Endothelial cell of umbilical vein (primary cell): Measurements from ENCODE around the gene VPS35L. TPM values are rescaled to one million over a fixed set of nuclear protein-coding genes. Genes with fewer than 3 reads are reported as not detected.

ENCODE experiments used
- BruUV-seq: library from RNA; stranded (reverse); fragments of 400-500 nt; replicated peaks from 2 replicates; lab custom pipeline; 2021; lab: Mats Ljungman, UMichigan
- CTCF ChIA-PET: fragments of 300-600, 350-600 bp; sonication (Branson Sonifier 250); formaldehyde crosslinking; loops from one replicate; lab custom pipeline; 2021; ENCODE audit warnings: antibody characterized with exemption, inconsistent platforms; lab: Charles Lee
- POLR2A ChIA-PET: fragments of 300-600, 350-600 bp; sonication (Branson Sonifier 250); formaldehyde crosslinking; loops from one replicate; lab custom pipeline; 2021; ENCODE audit warnings: antibody characterized with exemption, inconsistent platforms; lab: Charles Lee
- DNase-seq: peaks from one replicate; pipeline ENCODE4 v3.0.0-alpha.2; 2011; ENCODE audit warnings: low read depth, low spot score
- FAIRE-seq: peaks from 2 replicates; lab custom pipeline; 2011; peaks lifted over from hg19 to GRCh38; lab: Jason Lieb, UNC
- H2AFZ ChIP-seq: 2 replicates; pipeline ENCODE4 v1.6.0; 2012; ENCODE audit warnings: low read depth, low read length, control low read depth, inconsistent platforms
- H3K27ac ChIP-seq: 2 replicates; pipeline ENCODE4 v1.5.1; 2011; ENCODE audit warnings: low read depth, mild to moderate bottlenecking, control low read depth, low read length, moderate library complexity; ENCODE audit not compliant: insufficient read depth
- H3K27me3 ChIP-seq, 2 experiments: 2 replicates each; pipeline versions ENCODE4 v1.6.0 to v1.6.1; 2011; ENCODE audit warnings: low read length in 2 of 2, mixed read lengths in 1 of 2; ENCODE audit not compliant: control insufficient read depth in 2 of 2, insufficient read depth in 2 of 2
- H3K36me3 ChIP-seq, 2 experiments: 2 replicates in 1 of 2; 3 replicates in 1 of 2; pipeline ENCODE4 v1.5.1; 2011; ENCODE audit warnings: low read length in 2 of 2, mild to moderate bottlenecking in 1 of 2, moderate library complexity in 1 of 2; ENCODE audit not compliant: control insufficient read depth in 2 of 2, insufficient read depth in 2 of 2; ENCODE audit errors: extremely low read depth in 1 of 2
- H3K4me1 ChIP-seq: 3 replicates; pipeline ENCODE4 v1.5.1; 2011; ENCODE audit warnings: mild to moderate bottlenecking, low read length; ENCODE audit not compliant: control insufficient read depth, insufficient read depth; ENCODE audit errors: extremely low read depth
- H3K4me2 ChIP-seq: 2 replicates; pipeline ENCODE4 v1.6.1; 2011; ENCODE audit warnings: low read length, control low read depth, mixed read lengths; ENCODE audit not compliant: insufficient read depth
- H3K4me3 ChIP-seq, 3 experiments: fragments of 200-600 bp in 1 of 3; sonication (generic), shearing (Covaris generic) in 1 of 3; replicated peaks in 1 of 3; 2 replicates each; pipeline ENCODE4 v1.5.1; 2011 to 2016; ENCODE audit warnings: control low read depth in 3 of 3, low read length in 3 of 3, mild to moderate bottlenecking in 2 of 3, inconsistent platforms in 1 of 3, low read depth in 1 of 3, moderate library complexity in 1 of 3; ENCODE audit not compliant: insufficient read depth in 1 of 3
- H3K79me2 ChIP-seq: 2 replicates; pipeline ENCODE4 v1.6.0; 2012; ENCODE audit warnings: low read length, inconsistent platforms; ENCODE audit not compliant: control insufficient read depth, insufficient read depth
- H3K9ac ChIP-seq: replicated peaks from 2 replicates; pipeline ENCODE3; 2011; ENCODE audit warnings: low read length, control low read depth; ENCODE audit not compliant: insufficient read depth; ENCODE audit errors: extremely low read depth
- H3K9me1 ChIP-seq: replicated peaks from 3 replicates; pipeline ENCODE4 v1.6.0; 2011; ENCODE audit warnings: mild to moderate bottlenecking, low read length; ENCODE audit not compliant: control insufficient read depth, insufficient read depth; ENCODE audit errors: extremely low read depth
- H3K9me3 ChIP-seq: replicated peaks from 2 replicates; pipeline ENCODE4 v1.5.1; 2012; ENCODE audit warnings: low read length, inconsistent platforms; ENCODE audit not compliant: control insufficient read depth, insufficient read depth
- H4K20me1 ChIP-seq: replicated peaks from 2 replicates; pipeline ENCODE3; 2011; ENCODE audit warnings: mild to moderate bottlenecking, low read length; ENCODE audit not compliant: control insufficient read depth, insufficient read depth; ENCODE audit errors: extremely low read depth
- CTCF ChIP-seq, 2 donors: IDR thresholded peaks; 1 replicate in 1 of 2; 2 replicates in 1 of 2; pipeline ENCODE4 v1.5.1; 2011; ENCODE audit warnings: low read length in 2 of 2, mild to moderate bottlenecking in 2 of 2, moderate library complexity in 2 of 2, control low read depth in 1 of 2, inconsistent platforms in 1 of 2, low read depth in 1 of 2; ENCODE audit not compliant: insufficient read depth in 1 of 2; ENCODE audit errors: extremely low read depth in 1 of 2
- EZH2 ChIP-seq: IDR thresholded peaks from 2 replicates; pipeline ENCODE4 v1.6.1; 2012; ENCODE audit warnings: borderline replicate concordance, low read depth, mild to moderate bottlenecking, moderate library complexity, low read length, inconsistent platforms; ENCODE audit not compliant: severe bottlenecking
- FOS ChIP-seq: IDR thresholded peaks from 2 replicates; pipeline ENCODE4 v1.6.1; 2011; ENCODE audit warnings: mild to moderate bottlenecking, low read length, moderate library complexity, borderline replicate concordance; ENCODE audit not compliant: insufficient read depth
- GATA2 ChIP-seq: IDR thresholded peaks from 2 replicates; pipeline ENCODE4 v1.7.0; 2011; ENCODE audit warnings: low read depth, mild to moderate bottlenecking, moderate library complexity, mixed read lengths, low read length; ENCODE audit not compliant: insufficient read length, insufficient read depth
- JUN ChIP-seq: IDR thresholded peaks from 2 replicates; pipeline ENCODE4 v1.6.1; 2011; ENCODE audit warnings: borderline replicate concordance, low read depth; ENCODE audit not compliant: insufficient read length, insufficient read depth
- MYC ChIP-seq: IDR thresholded peaks from one replicate; pipeline ENCODE4 v1.6.1; 2011; ENCODE audit warnings: mild to moderate bottlenecking, low read depth, low read length
- POLR2A ChIP-seq: IDR thresholded peaks from 2 replicates; pipeline ENCODE4 v1.6.1; 2012; ENCODE audit warnings: low read depth, mild to moderate bottlenecking, control low read depth, low read length
- POLR2AphosphoS5 ChIP-seq: IDR thresholded peaks from 2 replicates; pipeline ENCODE4 v1.6.1; 2012; ENCODE audit warnings: low read depth, mild to moderate bottlenecking, control low read depth, low read length, moderate library complexity; ENCODE audit not compliant: insufficient read depth
- dilution Hi-C: fragments of 300-500 bp; cut with MboI; formaldehyde crosslinking; loops from one replicate; pipeline ENCODE4 v1.15.0; 2019; ENCODE audit warnings: low sequenced_read_pairs; ENCODE audit not compliant: extremely low pct_ligation_motif_present
- intact Hi-C: fragments of 100-400 bp; cut with micrococcal nuclease; formaldehyde crosslinking; loops from one replicate; pipeline ENCODE4 v1.10.0; 2022
- polyA plus RNA-seq, 4 experiments: library from polyadenylated mRNA; depleted of rRNA in 3 of 4; stranded (reverse) in 3 of 4; unstranded in 1 of 4; fragments of >200 nt; gene quantifications; 2 replicates each; pipeline versions ENCODE4 v1.2.1 to v1.2.3, GENCODE V29; 2011 to 2012; ENCODE audit warnings: missing spikeins in 1 of 4
- total RNA-seq: library from RNA; stranded (reverse); gene quantifications from 2 replicates; pipeline ENCODE4 v1.2.3, GENCODE V29; 2021
- TF ChIP-seq, protein P1 (sequence below): IDR thresholded peaks from 2 replicates; pipeline ENCODE4 v1.6.1; 2011; ENCODE audit not compliant: insufficient read depth, insufficient read length

The VPS35L gene
- total and polyA plus RNA-seq, 2 donors (not counting 3 experiments of a cell fraction or from before 2014, with no cell fraction given) = 49.1 to 91.1 TPM

- H3K4me3 ChIP-seq = no peak overlapping the region
- no peaks in the 10 kb centered on the region for H3K9me1 ChIP-seq
- BruUV-seq = no TSS peak
- H3K36me3 ChIP-seq = peaks cover 0 to 14% of the 10 kb centered on the region in 2 experiments
- ChIA-PET POLR2A (interaction anchor here (0.7 kb wide), 1 partner anchor 298 kb away, joined by 7 read pairs; no protein-coding TSS in a partner anchor), CTCF (interaction anchor here (0.7 to 2.8 kb wide), 11 partner anchors 8 to 711 kb away, joined by 3 to 11 read pairs (median 5); partner anchors contain the start of genes GPRC5B and VPS35L)
- no peaks in the 10 kb centered on the region for H3K79me2 ChIP-seq
- H3K4me2 ChIP-seq = no peak overlapping the region
- no peaks in the 10 kb centered on the region for H3K9me3 ChIP-seq
- H3K27ac ChIP-seq = peak overlapping the region; percentile 73
- dilution Hi-C loops = no loop called here
- H3K9ac ChIP-seq = peak overlapping the region; percentile 25
- no peak for DNase-seq
- no peaks in the 10 kb centered on the region for H4K20me1 ChIP-seq
- no peaks in the 10 kb centered on the region for H3K27me3 ChIP-seq
- H3K4me1 ChIP-seq = peaks cover 14% of the 10 kb centered on the region
- intact Hi-C loops = no loop called here
- FAIRE-seq = no peak
- TF ChIP-seq, protein P1, sequence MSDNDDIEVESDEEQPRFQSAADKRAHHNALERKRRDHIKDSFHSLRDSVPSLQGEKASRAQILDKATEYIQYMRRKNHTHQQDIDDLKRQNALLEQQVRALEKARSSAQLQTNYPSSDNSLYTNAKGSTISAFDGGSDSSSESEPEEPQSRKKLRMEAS = no peak
- no peak for TF ChIP-seq MYC
- TF ChIP-seq POLR2AphosphoS5 = no peak
- TF ChIP-seq GATA2 = no peak
- no peak for TF ChIP-seq EZH2
- TF ChIP-seq FOS = no peak
- no peak for TF ChIP-seq JUN
- TF ChIP-seq CTCF (IDR thresholded peaks at IDR 0.05; ENCODE audit: extremely low read depth in 1 of 2, insufficient read depth in 1 of 2, low read depth in 1 of 2, low read length in 2 of 2) = no peak
- no peak for TF ChIP-seq POLR2A
- H2AFZ ChIP-seq = no peak overlapping the region
Observed at GRCh38 chr16:19589106-19589505, 33.6 kb downstream of the VPS35L start.
